ENCODE data around the gene SLC17A4.
"Not testable (repeated sequence)": the region's sequence is repeated elsewhere in the genome, so short reads cannot be mapped to it uniquely, and the experiment has no call there.

The SLC17A4 gene, protein sequence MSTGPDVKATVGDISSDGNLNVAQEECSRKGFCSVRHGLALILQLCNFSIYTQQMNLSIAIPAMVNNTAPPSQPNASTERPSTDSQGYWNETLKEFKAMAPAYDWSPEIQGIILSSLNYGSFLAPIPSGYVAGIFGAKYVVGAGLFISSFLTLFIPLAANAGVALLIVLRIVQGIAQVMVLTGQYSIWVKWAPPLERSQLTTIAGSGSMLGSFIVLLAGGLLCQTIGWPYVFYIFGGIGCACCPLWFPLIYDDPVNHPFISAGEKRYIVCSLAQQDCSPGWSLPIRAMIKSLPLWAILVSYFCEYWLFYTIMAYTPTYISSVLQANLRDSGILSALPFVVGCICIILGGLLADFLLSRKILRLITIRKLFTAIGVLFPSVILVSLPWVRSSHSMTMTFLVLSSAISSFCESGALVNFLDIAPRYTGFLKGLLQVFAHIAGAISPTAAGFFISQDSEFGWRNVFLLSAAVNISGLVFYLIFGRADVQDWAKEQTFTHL

DNA sequence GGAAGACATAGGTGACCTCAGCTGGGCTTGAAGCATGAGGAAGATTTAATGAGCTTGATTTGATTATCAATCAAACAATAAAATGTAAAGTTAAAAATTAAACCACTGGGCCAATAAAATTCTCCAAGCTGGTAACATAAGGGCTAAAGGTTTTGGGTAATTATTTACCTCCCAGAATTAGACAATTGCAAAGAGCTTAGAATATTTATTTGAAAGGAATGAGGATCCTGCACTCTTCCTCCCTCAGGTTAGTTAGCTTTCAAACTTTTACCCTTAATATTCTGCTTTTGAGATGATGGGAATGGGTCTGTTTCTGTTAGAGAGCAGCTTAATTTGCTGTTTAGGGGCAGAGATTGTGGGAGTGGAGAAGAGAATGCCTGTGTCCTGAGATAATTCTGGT is at the start of gene SLC17A4:
TSS of gene SLC17A4 (plus strand) at position 208 of the 400 bp plus-strand sequence. CDS start 7,221 bp downstream, outside the sequence.
- DNase-seq, result no peak

DNA sequence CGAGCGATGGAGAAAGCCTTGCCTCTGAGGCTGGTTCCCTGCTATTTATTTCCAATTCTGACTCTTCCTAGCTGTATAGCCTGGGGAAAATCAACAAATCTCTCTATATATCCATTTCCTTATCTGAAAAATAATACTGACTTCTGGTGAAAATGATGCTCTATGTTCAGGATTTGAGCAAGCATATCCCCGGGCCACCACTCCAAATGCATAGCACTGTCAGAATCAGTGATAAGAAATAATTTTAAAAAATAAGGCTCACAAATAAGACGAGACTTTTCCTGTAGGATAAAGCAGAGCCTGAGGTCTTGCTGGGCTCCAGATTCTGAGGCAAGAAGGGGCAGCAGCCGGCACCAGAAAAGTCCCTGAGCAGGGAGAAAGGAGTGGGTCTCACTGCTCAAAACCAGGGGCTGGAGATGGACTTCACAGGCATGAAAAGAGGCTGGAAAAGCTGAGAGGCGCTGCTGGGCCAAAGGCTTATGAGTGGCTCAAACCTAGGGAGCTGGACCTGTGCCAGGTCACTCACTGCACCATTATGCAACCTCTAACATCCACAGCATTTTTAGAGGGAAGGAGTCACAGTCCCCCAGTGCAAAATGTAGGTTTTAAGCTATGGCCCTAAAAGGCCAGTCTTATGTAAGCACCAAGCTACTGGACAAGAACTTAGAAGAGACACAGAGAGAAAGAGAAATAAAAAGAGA is 48.1 kb upstream of the SLC17A4 start:
- DNase-seq, result no peak

DNA sequence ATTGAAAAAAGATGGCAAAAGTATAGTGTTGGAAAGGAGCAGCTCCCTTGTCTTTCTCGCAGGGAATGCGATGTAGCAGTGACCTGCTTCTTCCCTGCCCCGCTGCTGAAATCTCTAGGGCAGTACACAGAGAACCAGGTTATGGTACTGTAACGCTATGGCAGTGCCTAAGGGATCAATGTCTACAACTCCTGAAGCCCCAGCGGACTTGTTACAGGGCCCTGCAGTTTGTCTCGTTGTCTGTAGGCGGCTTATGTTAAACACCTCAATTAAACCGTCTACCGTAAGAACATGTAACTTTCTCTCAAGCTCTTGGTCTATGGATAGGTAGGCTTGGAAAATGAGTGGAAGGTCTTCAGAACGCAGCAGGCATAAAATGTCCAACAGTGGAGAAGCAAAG is 44.8 kb upstream of the SLC17A4 start:
- DNase-seq, result no peak

DNA sequence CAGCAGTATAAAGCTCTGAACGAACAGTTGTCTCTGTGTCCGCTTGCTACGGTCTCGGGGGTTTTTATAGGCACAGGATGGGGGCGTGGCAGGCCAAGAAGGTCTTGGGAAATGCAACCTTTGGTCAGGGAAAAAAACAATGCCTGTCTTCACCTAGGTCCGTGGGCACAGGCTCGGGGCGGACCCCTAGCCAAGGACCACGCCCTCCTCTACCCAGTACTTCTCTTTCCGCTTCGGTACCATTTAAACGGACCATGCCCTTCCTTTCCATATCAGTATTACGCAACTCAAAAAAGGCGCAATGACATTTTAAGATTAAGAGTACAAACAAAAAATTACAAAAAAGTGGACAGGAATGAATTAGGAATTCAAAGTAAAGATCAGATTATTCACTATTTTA is 44.3 kb upstream of the SLC17A4 start:
- DNase-seq, result no peak

- no peak for DNase-seq
Measured at GRCh38 chr6:25713824-25714223, 40.7 kb upstream of the SLC17A4 start.

- no peak for DNase-seq
Measured at GRCh38 chr6:25714765-25715164, 39.8 kb upstream of the SLC17A4 start.

- DNase-seq, result no peak
Measured at GRCh38 chr6:25715794-25716193, 38.7 kb upstream of the SLC17A4 start.

- DNase-seq, result no peak
Measured at GRCh38 chr6:25717866-25718740, 36.4 kb upstream of the SLC17A4 start.

DNA sequence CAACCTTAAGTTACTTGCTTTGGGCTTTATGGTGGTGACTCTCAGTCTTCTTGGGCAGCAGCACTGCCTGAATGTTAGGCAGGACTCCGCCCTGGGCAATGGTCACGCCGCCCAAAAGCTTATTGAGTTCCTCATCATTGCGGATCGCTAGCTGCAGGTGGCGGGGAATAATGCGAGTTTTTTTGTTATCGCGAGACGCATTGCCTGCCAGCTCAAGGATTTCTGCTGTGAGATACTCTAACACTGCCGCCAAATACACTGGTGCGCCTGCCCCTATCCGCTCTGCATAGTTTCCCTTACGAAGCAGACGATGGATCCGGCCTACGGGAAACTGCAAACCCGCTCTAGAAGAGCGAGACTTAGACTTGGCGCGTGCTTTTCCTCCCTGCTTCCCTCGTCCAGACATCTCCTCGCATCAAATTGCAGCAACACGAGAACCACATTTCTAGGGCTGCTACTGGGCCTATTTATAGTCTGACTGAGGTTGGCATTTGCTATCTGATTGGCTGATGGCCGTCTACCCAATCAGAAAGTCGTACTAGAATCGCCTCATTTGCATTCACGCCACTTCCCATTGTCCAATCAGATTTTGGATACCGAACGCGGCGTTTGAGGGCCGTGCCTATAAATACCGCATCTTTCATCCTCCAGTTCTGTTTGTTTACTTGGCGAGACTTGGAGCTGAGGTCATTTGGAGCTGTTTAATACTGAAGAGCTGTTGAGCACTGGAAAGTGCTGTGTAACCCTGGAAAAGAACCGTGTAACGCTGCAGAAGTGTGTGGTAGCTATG is 28.2 kb upstream of the SLC17A4 start:
- DNase-seq, result no peak

DNA sequence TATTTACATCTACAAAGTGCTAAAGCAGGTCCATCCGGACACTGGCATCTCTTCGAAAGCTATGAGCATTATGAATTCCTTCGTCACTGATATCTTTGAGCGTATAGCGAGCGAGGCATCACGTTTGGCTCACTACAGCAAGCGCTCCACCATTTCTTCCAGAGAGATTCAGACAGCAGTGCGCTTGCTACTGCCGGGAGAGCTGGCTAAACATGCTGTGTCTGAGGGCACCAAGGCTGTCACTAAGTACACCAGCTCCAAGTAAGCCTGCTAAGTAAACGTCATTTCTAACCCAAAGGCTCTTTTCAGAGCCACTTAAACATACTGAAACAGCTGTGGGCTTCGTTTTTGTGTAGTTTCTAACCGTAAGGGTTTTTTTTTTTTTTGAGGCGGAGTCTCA is 27.5 kb upstream of the SLC17A4 start:
- no peak for DNase-seq

DNA sequence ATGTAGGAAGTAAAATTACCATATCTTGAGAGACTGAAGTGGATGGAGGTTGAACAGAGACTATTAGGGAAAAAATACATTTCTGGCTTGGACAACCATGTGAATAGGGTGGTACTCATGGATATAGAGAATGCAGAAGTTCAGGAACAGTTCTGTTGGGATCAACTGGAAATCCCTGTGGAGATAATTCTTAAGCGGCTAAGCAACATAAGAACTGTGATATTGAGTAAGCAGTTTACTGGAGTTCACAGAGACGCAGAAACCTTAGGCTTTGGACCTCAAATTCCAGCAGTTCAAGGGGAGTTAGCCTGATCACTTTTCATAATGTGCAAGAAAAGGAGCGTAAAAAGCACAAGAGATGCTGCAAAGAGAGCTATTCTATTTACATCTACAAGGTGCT is 23.6 kb upstream of the SLC17A4 start:
- DNase-seq, result no peak

- DNase-seq, result no peak
Measured at GRCh38 chr6:25731721-25732120, 22.8 kb upstream of the SLC17A4 start.

GRCh38 chr6:25732468-25733198 is 21.9 kb upstream of the SLC17A4 start:
- no peak for DNase-seq

- no peak for DNase-seq
Measured at GRCh38 chr6:25735261-25735660, 19.3 kb upstream of the SLC17A4 start.

DNA sequence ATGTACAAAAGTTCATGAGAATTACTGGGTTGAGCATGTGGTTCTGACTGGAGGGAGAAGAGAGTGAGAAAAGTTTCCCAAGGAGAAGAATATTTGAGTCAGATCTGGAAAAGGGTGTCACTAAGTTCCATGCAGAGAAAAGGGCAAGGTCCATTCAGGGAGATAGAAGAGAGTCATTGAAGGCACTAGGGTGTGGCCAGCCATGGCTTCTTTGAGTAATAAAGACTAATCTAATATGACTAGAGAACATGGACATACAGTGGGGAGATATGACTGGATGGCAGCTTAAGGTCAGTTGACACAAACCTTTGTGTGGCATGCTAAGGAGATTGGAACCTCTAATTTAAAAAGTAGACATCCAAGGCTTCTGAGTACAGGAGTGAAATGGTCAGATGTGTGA is 10.7 kb upstream of the SLC17A4 start:
- DNase-seq, result no peak

DNA sequence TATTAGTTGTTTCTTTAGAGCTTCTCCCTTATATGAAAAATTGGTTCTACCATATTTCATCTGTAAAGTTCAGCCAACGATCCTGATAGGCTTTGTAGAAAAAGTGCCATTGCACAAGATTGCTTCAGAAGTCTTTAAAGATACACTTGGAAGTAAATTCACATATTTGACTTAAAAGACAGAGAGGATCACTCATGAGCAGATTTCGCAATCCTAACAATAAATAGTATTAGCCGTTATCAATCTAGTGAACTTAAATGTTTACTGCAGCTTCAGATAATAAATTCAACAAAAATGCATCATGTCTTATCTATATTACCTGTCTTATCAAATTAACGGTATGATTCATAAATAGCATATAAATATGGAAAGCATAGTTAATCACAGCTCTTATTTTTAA is 8.7 kb upstream of the SLC17A4 start:
- DNase-seq, result no peak

GRCh38 chr6:25746968-25747367 is 7.6 kb upstream of the SLC17A4 start:
- DNase-seq, result no peak

DNA sequence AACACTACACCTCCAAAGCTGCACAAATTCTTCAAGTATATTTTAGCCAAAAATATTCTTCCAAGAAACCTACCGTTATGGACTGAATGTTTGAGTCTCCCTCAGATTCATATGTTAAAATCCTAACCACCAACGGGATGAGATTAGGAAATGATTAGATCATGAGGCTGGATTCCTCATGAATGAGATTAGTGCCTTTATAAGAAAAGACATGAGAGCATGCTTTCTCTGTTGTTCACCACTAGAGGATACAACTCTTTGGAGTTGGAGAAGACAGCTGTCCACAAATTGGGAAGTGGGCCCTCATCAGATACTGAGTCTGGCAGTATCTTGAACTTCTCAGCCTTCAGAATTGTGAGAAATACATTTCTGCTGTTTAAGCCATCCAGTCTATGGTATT is 7.1 kb upstream of the SLC17A4 start:
- no peak for DNase-seq

DNA sequence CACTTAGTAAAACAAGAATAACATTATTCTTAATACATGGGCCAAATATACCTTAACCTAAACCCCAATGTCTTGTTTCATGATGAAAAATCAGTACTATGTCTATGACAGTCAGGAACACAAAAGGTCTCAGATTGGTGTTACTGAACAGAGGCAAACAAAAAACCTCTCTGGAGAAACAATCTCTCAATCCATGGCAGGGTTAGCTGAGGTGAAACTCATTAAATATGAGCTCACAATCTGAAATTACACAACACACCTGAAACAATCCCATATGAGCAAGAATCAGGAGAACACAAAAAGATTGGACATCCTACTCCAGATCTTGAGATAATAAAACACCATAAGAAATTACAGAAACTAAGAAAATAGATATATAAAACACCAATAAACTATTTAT is 6.5 kb upstream of the SLC17A4 start:
- no peak for DNase-seq

GRCh38 chr6:25748601-25749517 is 5.7 kb upstream of the SLC17A4 start:
- DNase-seq, result not testable (repeated sequence)

DNA sequence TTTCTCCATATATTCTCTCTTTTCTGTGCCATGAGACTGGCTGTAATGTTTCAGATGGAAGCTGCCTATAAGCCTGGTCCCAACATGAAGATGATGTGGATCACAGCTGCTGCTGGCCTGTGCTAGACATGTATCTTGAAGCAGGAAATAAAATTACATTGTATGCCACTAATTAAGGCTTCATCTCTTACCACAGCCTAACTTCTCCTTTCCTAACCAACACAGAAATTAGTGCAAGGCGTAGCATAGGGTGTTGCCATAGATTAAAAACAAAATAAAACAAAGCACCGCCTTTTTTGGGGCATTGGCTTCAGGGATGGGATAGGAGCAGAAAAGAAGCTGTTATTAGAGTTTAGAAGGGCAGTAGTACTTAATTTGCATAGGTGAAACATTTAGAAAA is 4.7 kb upstream of the SLC17A4 start:
- DNase-seq, result no peak

All from activated CD4-positive, alpha-beta T cell treated with anti-CD3 and anti-CD28 coated beads for 48 hours (primary cell).